ENCODE measurements around the gene SAMD4B. TPM values are rescaled to one million over a fixed set of nuclear protein-coding genes. Genes with fewer than 3 reads are reported as not detected.
A peak's percentile ranks its signal among the peaks of the same experiment; 100 is the strongest.

The SAMD4B gene
- total RNA-seq, 1 experiment from 2014 or later = 135 TPM

DNA sequence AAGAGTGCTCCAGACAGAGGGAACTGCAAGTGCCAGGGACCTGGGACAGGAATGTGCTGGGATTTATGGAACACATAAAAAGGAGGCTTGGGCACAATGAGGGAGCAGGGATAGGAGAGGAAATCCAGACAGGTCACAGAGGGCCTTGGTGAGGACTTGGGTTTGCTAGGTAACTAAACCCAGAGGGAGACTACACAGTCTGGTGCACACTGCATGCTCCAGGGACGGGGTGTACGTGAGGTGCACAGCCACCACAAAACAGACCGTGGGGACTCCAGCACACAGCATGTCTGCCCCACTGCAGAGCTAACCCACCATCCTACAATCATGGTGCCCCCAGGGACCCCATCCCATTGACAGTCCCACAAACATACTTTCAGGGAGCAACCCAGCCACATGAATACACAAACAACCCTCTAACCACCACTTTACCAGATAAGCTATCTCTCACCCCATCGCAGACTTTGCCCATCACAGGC, 58.9 kb downstream of the SAMD4B start:
- no peak overlapping the region for H2BK15ac ChIP-seq (ENCODE audit: low read depth, low read length)
- no peaks in the 10 kb centered on the region for H4K20me1 ChIP-seq (ENCODE audit: control insufficient read depth, insufficient read depth, insufficient read length)
- no CpG with 5 or more reads among the region's 4 CpGs for WGBS (ENCODE audit: extremely low coverage, insufficient read length, low lambda C conversion rate)
- H3K14ac ChIP-seq (ENCODE audit: insufficient read depth, low read length) = no peak overlapping the region
- H3K18ac ChIP-seq (ENCODE audit: insufficient read length, low read depth, low read length) = no peak overlapping the region
- H3K27me3 Mint-ChIP-seq (ENCODE audit: low read depth) = no peaks in the 10 kb centered on the region; the same call in 1 of the 2 replicates
- H3K27ac ChIP-seq (ENCODE audit: insufficient read length, low read depth, low read length) = no peak overlapping the region
- H2BK5ac ChIP-seq (ENCODE audit: insufficient read length, low read length) = no peak overlapping the region
- H4K91ac ChIP-seq (ENCODE audit: insufficient read length, low read depth, low read length) = no peak overlapping the region
- H3K4me3 Mint-ChIP-seq = peak overlapping the region in 1 of 2 experiments; percentile 95; a peak in 2 of 5 replicates
- no peak overlapping the region for H4K8ac ChIP-seq (replicated peaks; ENCODE audit: insufficient read length, low read depth, low read length)
- H3K36me3 Mint-ChIP-seq (ENCODE audit: insufficient read depth in 1 of 3, low read depth in 3 of 3) = peaks cover 0 to 10% (median 6%) of the 10 kb centered on the region in 3 experiments; a peak in 6 of 7 replicates
- H3K9me3 ChIP-seq (ENCODE audit: control insufficient read depth, low read depth, low read length) = no peaks in the 10 kb centered on the region
- H3K79me2 ChIP-seq (ENCODE audit: insufficient read depth, low read length) = no peaks in the 10 kb centered on the region
- no peak overlapping the region for H3K4me2 ChIP-seq (ENCODE audit: insufficient read depth, insufficient read length, low read length)
- H3K4ac ChIP-seq (ENCODE audit: low read depth, low read length) = no peak overlapping the region
- DNase-seq = no peak
- no peak overlapping the region for H3K9ac ChIP-seq (ENCODE audit: extremely low read depth, insufficient read length, low read length)
- TF ChIP-seq, protein P1, sequence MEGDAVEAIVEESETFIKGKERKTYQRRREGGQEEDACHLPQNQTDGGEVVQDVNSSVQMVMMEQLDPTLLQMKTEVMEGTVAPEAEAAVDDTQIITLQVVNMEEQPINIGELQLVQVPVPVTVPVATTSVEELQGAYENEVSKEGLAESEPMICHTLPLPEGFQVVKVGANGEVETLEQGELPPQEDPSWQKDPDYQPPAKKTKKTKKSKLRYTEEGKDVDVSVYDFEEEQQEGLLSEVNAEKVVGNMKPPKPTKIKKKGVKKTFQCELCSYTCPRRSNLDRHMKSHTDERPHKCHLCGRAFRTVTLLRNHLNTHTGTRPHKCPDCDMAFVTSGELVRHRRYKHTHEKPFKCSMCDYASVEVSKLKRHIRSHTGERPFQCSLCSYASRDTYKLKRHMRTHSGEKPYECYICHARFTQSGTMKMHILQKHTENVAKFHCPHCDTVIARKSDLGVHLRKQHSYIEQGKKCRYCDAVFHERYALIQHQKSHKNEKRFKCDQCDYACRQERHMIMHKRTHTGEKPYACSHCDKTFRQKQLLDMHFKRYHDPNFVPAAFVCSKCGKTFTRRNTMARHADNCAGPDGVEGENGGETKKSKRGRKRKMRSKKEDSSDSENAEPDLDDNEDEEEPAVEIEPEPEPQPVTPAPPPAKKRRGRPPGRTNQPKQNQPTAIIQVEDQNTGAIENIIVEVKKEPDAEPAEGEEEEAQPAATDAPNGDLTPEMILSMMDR (conservative IDR thresholded peaks at IDR 0.05) = no peak
- H2AK5ac ChIP-seq (ENCODE audit: insufficient read length, low read length) = no peak overlapping the region
- H3K4me1 Mint-ChIP-seq = peaks cover 30 to 41% of the 10 kb centered on the region in 2 experiments
- H3K79me1 ChIP-seq (ENCODE audit: insufficient read depth, low read depth, low read length, poor library complexity, severe bottlenecking) = no peaks in the 10 kb centered on the region
- H4K5ac ChIP-seq (ENCODE audit: insufficient read length, low read depth, low read length) = no peak overlapping the region
- H3K23ac ChIP-seq (ENCODE audit: insufficient read length, low read depth, low read length) = no peak overlapping the region
- no peaks in the 10 kb centered on the region; a peak in 1 of 5 replicates for H3K9me3 Mint-ChIP-seq
- H3K27me3 ChIP-seq (ENCODE audit: insufficient read depth, low read length) = no peaks in the 10 kb centered on the region
- H3K4me1 ChIP-seq (ENCODE audit: insufficient read depth, low read length) = peaks cover 6% of the 10 kb centered on the region; the same call in 1 of the 2 replicates
- H3K23me2 ChIP-seq (ENCODE audit: insufficient read length, low read depth, low read length, poor library complexity, severe bottlenecking) = peaks cover 15% of the 10 kb centered on the region
- H2BK120ac ChIP-seq (ENCODE audit: low read depth, low read length, poor library complexity, severe bottlenecking) = no peak overlapping the region
- H2BK20ac ChIP-seq (ENCODE audit: low read depth, low read length, poor library complexity, severe bottlenecking) = no peak overlapping the region
- no peak overlapping the region for H2BK12ac ChIP-seq (ENCODE audit: insufficient read length, low read depth, low read length)
- H3T11ph ChIP-seq (ENCODE audit: low read length) = no peak overlapping the region
- H3K56ac ChIP-seq (ENCODE audit: insufficient read length, low read depth, low read length) = no peak overlapping the region
- H2AFZ ChIP-seq (ENCODE audit: low read length) = no peak overlapping the region
- H3K27ac Mint-ChIP-seq = peak overlapping the region; percentile 38 to 100 (median 87); a peak in 5 of 7 replicates
